Measurements from ENCODE around the gene CDH12. TPM values are rescaled to one million over a fixed set of nuclear protein-coding genes. Genes with fewer than 3 reads are reported as not detected.
"Not testable (repeated sequence)": the region's sequence is repeated elsewhere in the genome, so short reads cannot be mapped to it uniquely, and the experiment has no call there.

Gene CDH12
- total RNA-seq, 1 donor from 2014 or later = 0.11 TPM

- Histone ChIP-seq H3K4me1 (no peaks in the 10 kb centered on the region), H3K4me3 (no peak overlapping the region), H3K27me3 (no peaks in the 10 kb centered on the region), H3K27ac (no peak overlapping the region), H3K36me3 (no peaks in the 10 kb centered on the region), H3K9me3 (no peaks in the 10 kb centered on the region)
- no peak for DNase-seq (ENCODE audit: low spot score in 2 of 2)
- intact Hi-C loops (cut with DNase I) = no loop called here
- no peak for TF ChIP-seq CTCF (IDR thresholded peaks at IDR 0.05)
Observed at GRCh38 chr5:22223079-22223478, 630.1 kb downstream of the CDH12 start.

- H3K36me3 ChIP-seq; H3K4me3 ChIP-seq; H3K27ac ChIP-seq; H3K27me3 ChIP-seq; H3K4me1 ChIP-seq; intact Hi-C loops (cut with DNase I); DNase-seq (ENCODE audit: low spot score in 2 of 2); H3K9me3 ChIP-seq: not testable (repeated sequence)
Observed at GRCh38 chr5:22213703-22214495, 639.2 kb downstream of the CDH12 start.

- H3K4me1 ChIP-seq; DNase-seq (ENCODE audit: low spot score in 2 of 2); H3K27ac ChIP-seq; intact Hi-C loops (cut with DNase I); H3K36me3 ChIP-seq; H3K4me3 ChIP-seq; H3K27me3 ChIP-seq; H3K9me3 ChIP-seq: not testable (repeated sequence)
Observed at GRCh38 chr5:22212254-22212991, 640.7 kb downstream of the CDH12 start.

- H3K4me3 ChIP-seq; H3K36me3 ChIP-seq; H3K4me1 ChIP-seq; H3K27me3 ChIP-seq; DNase-seq (ENCODE audit: low spot score in 2 of 2); H3K9me3 ChIP-seq; H3K27ac ChIP-seq; intact Hi-C loops (cut with DNase I): not testable (repeated sequence)
Observed at GRCh38 chr5:22208463-22208862, 644.7 kb downstream of the CDH12 start.

GRCh38 chr5:22188651-22189050 is 664.5 kb downstream of the CDH12 start:
- H3K9me3 ChIP-seq; DNase-seq (ENCODE audit: low spot score in 2 of 2); H3K4me1 ChIP-seq; H3K27ac ChIP-seq; H3K36me3 ChIP-seq; intact Hi-C loops (cut with DNase I); H3K27me3 ChIP-seq; H3K4me3 ChIP-seq: not testable (repeated sequence)

- H3K4me1 ChIP-seq; H3K27me3 ChIP-seq; H3K9me3 ChIP-seq; intact Hi-C loops (cut with DNase I); DNase-seq (ENCODE audit: low spot score in 2 of 2); H3K36me3 ChIP-seq; H3K27ac ChIP-seq; H3K4me3 ChIP-seq: not testable (repeated sequence)
Observed at GRCh38 chr5:22187632-22188228, 665.4 kb downstream of the CDH12 start.

- H3K4me3 ChIP-seq; H3K27me3 ChIP-seq; H3K36me3 ChIP-seq; H3K4me1 ChIP-seq; H3K9me3 ChIP-seq; H3K27ac ChIP-seq; DNase-seq (ENCODE audit: low spot score in 2 of 2); intact Hi-C loops (cut with DNase I): not testable (repeated sequence)
Observed at GRCh38 chr5:22169226-22169625, 683.9 kb downstream of the CDH12 start.

- H3K4me1 ChIP-seq; H3K4me3 ChIP-seq; intact Hi-C loops (cut with DNase I); H3K27me3 ChIP-seq; H3K36me3 ChIP-seq; DNase-seq (ENCODE audit: low spot score in 2 of 2); H3K27ac ChIP-seq; H3K9me3 ChIP-seq: not testable (repeated sequence)
Observed at GRCh38 chr5:22168704-22169103, 684.4 kb downstream of the CDH12 start.

GRCh38 chr5:22165931-22166330 is 687.2 kb downstream of the CDH12 start:
- H3K4me1 ChIP-seq; H3K27me3 ChIP-seq; intact Hi-C loops (cut with DNase I); H3K36me3 ChIP-seq; H3K4me3 ChIP-seq; H3K27ac ChIP-seq; DNase-seq (ENCODE audit: low spot score in 2 of 2); H3K9me3 ChIP-seq: not testable (repeated sequence)

GRCh38 chr5:22164910-22165748 is 688.0 kb downstream of the CDH12 start:
- intact Hi-C loops (cut with DNase I); DNase-seq (ENCODE audit: low spot score in 2 of 2); H3K27ac ChIP-seq; H3K4me3 ChIP-seq; H3K27me3 ChIP-seq; H3K9me3 ChIP-seq; H3K36me3 ChIP-seq; H3K4me1 ChIP-seq: not testable (repeated sequence)

GRCh38 chr5:22156953-22157352 is 696.2 kb downstream of the CDH12 start:
- H3K4me1 ChIP-seq; H3K27me3 ChIP-seq; H3K36me3 ChIP-seq; H3K4me3 ChIP-seq; H3K9me3 ChIP-seq; H3K27ac ChIP-seq; intact Hi-C loops (cut with DNase I); DNase-seq (ENCODE audit: low spot score in 2 of 2): not testable (repeated sequence)

- H3K36me3 ChIP-seq; H3K27ac ChIP-seq; H3K4me1 ChIP-seq; H3K4me3 ChIP-seq; H3K27me3 ChIP-seq; intact Hi-C loops (cut with DNase I); DNase-seq (ENCODE audit: low spot score in 2 of 2); H3K9me3 ChIP-seq: not testable (repeated sequence)
Observed at GRCh38 chr5:22154779-22155178, 698.4 kb downstream of the CDH12 start.

All from ascending aorta (tissue), 2 donors.